Superior temporal gyrus (tissue), 1 donor: ENCODE results near the gene CSTF1.

ENCODE experiments used
- DNase-seq: peaks from one replicate; pipeline ENCODE4 v3.0.0-alpha.2; 2016; ENCODE audit errors: extremely low spot score

The CSTF1 gene

DNA sequence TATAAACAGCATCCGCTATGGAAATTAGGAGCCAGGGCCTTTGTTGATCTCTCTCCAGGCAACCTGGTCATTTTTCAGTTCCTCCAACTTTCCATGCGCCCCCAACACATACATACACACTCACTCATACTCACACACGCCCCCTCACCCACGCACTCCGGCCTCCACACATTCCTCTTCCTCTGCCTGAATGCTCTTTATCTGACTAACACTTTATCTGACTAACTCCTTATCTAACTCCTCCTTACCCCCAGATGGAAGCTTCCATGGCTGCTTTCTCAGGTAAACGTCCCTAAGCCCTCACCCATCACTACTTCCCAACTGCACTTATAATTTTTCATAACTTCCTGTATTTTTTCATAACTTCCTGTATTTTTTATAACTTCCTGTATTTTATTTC, 37.1 kb downstream of the CSTF1 start:
- no peak for DNase-seq

DNA sequence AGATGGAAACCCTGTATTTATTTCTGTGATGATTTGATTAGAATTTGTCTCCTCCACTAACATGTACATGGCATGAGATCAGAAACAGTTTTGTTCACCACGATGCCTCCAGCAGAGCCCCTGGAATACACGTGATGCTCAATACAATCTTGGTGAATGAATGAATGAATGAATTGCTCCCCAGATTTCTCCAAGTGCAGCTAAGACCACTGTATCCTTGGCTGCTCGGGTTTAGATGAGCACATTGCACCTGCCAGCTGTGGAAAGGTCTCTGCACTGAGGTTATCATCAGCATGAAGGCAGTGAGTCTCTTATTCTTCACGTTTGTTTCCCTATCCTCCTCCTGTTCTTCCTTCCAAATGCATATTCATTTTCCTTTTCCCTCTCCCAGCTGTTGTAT, 37.5 kb downstream of the CSTF1 start:
- no peak for DNase-seq

DNA sequence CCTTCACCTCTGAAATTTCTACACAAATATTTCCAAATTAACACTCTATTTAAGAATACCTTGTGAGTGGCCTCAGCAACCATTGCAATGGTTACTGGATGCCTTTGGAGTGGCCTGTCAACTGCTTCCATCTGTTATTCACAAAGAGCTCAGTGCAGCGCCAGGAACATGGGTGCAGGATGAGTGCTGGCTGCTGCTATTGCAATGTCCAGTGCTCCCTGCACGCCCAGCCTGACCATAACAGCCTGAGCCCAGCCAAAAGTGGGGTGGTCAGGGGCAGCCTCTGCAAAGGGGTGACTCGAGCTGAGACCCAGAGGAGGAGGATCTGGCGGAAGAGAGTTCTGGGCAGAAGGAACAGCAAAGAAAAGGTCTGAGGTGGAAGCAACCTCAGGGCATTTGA, 38.0 kb downstream of the CSTF1 start:
- DNase-seq: no peak

DNA sequence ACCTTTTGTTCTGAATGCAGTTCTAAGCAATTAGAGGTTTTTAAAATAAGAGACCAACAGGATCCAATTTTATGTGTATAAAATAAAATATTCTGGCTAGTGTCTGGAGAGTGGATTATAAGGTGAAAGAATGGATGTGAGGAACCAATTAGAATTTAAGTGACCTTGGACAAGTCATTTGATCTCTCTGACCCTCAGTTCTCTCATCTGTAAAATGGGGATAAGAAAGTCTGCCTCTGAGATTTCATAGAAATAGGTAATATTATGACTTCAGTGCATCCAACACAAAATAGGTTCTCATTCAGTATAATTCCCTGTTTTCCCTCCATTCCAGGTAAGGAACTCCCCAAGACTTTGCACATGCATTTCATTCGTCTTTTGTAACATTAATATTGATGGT, 38.5 kb downstream of the CSTF1 start:
- no peak for DNase-seq

DNA sequence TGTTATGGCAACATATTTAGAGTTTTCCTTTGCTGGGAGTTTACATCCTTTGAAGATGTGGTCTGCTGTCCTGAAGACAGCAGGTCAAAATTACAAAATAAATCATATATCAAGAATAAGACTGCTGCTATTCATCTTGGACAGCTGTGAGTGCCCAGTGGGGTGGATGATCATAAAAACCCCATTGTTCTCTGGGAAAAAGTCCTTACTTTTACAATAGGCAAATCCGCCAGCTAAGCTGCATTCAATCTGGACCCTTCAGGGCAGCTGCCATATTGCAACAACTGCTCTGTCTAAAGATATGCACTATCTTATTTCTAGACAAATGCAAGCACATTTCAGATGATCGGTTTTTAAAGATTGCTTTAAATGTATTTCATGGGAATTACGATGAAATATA, 39.0 kb downstream of the CSTF1 start:
- DNase-seq: no peak

GRCh38 chr20:56433221-56433879, 40.9 kb downstream of the CSTF1 start:
- no peak for DNase-seq

DNA sequence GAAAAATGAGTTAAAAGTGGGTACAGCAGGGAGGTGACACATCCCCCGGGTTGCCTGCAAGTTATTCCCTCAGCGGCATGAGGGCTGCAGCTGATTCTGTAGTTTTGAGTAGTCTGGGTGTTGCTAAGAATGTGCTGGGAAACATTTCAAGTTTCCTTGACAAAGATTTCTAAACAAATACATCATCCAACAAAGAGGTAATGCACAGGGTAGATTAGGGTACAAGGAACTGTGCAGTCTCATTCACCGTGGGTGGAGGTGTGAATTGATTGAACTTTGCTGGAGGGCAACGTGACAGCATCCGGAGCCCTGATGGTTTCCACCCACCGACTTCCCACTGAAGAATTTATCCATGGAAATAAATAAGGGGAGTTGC, 41.4 kb downstream of the CSTF1 start:
- no peak for DNase-seq

DNA sequence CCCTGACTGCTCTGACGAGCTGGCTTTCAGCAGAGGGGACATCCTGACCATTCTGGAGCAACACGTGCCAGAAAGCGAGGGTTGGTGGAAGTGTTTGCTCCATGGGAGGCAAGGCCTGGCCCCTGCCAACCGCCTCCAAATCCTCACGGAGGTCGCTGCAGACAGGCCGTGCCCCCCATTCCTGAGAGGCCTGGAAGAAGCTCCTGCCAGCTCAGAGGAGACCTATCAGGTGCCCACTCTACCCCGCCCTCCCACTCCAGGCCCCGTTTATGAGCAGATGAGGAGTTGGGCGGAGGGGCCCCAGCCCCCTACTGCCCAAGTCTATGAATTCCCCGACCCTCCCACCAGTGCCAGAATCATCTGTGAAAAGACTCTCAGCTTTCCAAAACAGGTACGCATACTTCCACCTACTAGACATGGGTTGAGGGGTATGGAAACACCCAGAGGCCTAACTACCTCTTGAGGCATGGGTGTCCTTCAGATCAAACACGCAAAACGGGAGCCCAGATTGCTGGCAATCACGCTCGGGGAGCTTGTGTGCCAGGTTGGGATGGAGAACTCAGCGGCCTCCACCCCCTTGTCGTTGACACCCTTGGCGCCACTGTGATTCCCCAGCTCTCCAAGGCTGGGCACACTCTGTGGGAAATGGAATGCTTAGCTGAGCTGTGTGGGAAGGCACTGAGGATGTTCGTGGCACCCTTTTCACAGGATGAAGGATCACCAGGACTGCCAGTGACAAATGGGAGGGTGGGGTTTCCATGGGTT, 44.9 kb downstream of the CSTF1 start:
- DNase-seq: no peak

DNA sequence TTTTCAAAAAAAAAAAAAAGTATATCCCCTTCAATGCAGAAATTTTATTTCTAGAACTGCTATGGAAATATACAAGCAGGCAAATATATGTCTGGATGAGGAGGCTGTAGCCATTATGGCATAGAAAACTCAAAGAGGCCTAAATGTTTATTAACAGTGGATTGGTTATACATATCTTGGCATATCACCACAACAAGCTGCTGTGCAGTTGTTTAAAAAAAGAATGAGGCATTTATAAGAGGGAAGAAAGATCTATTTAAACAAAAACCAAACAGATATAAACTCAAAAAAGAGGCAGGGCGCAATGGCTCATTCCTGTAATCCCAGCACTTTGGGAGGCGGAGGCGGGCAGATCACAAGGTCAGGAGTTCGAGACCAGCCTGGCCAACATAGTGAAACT, 45.8 kb downstream of the CSTF1 start:
- DNase-seq: no peak

DNA sequence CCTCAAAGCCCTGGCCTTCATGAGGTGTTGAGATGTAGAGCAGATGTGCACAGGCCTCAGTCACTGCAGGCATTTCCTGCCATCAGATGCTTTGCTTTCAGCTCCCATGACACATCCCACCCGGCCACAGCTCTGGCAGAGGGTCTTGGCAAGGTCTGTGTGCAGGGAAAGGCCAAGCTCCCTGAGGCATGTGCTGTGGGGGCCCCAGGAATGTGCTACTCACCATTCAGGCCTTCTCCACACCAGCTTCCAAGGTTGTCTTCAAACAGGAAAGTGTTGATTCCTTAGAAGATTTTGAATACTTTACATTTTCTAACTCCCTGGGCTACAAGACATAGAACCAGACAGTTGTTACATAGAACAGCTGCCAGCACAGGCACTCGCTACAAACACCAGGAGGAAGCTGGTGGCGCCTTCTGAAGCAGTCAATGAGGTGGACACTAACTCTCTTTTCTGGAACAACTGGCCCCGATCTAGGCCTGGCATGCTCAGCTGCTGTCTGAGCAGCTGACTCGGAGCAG, 47.4 kb downstream of the CSTF1 start:
- DNase-seq: no peak

- DNase-seq: no peak
Observed at GRCh38 chr20:56440346-56441007, 48.0 kb downstream of the CSTF1 start.

- no peak for DNase-seq
Observed at GRCh38 chr20:56442389-56443365, 50.2 kb downstream of the CSTF1 start.

- DNase-seq: no peak
Observed at GRCh38 chr20:56443654-56444540, 51.5 kb downstream of the CSTF1 start.

DNA sequence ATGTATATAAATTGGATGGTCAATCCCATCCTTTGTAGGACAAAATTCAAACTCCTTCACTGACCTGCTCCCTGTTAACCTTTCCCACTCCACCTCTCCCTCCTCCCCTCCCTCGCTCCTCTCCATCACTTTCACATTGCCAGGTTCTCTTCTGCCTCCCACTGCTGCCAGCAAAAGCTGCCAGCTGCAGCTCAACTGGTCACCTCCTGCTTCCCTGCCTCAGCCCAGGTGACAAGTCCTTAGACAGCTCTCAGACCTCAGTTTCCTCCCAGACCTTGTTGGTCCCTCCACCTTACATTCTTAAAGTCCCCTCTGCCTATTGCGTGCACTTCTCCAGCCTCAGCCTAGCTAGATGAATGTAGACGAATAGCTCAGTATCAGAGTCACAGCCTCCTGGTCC, 52.7 kb downstream of the CSTF1 start:
- DNase-seq: no peak

GRCh38 chr20:56445540-56445939, 53.1 kb downstream of the CSTF1 start:
- DNase-seq: no peak

GRCh38 chr20:56447227-56447626, 54.8 kb downstream of the CSTF1 start:
- no peak for DNase-seq

GRCh38 chr20:56449459-56449858, 57.0 kb downstream of the CSTF1 start:
- no peak for DNase-seq

DNA sequence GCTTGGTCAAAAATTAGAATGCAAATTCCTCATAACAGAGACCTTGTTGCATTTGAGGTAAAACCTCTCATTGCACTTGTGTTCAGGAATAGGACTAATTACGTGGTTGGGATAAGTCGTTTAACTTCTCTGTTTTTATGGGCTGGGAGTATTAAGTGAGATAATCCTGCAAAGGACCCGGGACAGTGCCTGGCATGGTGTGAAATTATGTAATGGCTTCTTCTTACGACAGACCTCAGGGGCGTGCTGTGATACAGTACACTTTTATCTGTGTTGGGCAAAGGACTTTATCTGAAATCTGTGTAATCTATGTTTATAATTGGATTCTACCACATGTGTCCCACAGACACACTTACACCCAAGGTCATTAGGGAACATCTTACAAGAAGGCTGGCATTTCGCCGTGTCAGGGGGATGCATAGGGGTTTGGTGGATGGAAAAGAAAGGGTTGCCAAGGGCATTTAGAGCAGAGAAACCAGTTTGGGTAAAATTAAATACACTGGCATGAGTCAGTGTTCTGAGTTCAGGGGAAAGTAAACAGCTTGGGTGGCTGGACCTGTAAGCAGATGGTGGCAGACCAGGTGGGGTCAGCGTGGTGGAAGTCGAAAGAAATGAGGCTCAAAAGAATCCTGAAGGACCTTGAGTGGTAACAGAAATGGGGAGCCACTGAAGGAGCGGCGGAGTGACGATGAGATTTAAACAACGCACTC, 58.8 kb downstream of the CSTF1 start:
- no peak for DNase-seq

- no peak for DNase-seq
Observed at GRCh38 chr20:56453352-56453751, 60.9 kb downstream of the CSTF1 start.

DNA sequence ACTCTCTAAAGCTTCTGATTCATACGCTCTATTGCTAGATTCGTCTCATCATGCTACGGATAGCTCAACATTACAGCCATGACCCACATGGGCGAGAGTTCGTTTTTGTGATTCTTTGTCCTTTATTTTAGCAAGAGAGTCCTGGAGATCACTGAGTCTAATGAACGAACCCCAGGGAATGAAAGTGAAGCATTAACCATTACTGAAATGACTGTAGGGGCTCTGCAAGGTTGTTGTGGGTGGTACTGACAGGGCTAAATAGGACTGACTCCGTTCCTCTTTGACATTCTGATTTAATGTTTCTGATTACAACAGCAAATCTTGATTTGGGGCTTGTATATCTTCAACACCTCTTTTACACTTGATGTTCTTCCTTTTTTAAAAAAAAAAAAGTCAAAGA, 62.3 kb downstream of the CSTF1 start:
- DNase-seq: no peak
